Measurements from ENCODE around the gene RALGAPA1.

DNA sequence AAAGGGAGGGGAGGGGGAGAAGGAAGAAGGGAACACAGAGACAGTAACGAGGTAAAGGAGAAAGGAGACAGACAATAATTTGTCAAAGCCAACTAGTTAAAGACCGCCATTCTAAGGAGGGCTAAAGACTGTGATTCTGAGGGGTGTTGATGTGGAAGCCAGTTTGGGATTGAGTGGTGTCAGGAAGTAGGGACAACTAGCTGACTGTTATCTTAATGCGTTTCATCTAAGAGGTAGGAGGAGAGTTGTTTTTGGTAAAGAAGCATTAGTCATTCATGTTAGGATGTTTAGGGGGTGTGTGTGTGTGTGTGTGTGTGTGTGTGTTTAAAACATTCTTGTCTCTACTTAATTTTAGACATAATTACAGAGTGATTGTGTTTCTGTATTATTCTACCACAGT lies 180.1 kb downstream of the RALGAPA1 start:
- TF ChIP-seq, protein P1, sequence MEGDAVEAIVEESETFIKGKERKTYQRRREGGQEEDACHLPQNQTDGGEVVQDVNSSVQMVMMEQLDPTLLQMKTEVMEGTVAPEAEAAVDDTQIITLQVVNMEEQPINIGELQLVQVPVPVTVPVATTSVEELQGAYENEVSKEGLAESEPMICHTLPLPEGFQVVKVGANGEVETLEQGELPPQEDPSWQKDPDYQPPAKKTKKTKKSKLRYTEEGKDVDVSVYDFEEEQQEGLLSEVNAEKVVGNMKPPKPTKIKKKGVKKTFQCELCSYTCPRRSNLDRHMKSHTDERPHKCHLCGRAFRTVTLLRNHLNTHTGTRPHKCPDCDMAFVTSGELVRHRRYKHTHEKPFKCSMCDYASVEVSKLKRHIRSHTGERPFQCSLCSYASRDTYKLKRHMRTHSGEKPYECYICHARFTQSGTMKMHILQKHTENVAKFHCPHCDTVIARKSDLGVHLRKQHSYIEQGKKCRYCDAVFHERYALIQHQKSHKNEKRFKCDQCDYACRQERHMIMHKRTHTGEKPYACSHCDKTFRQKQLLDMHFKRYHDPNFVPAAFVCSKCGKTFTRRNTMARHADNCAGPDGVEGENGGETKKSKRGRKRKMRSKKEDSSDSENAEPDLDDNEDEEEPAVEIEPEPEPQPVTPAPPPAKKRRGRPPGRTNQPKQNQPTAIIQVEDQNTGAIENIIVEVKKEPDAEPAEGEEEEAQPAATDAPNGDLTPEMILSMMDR (IDR thresholded peaks at IDR 0.05; ENCODE audit: low read depth, low read length, poor library complexity, severe bottlenecking): no peak
- no peak for TF ChIP-seq EZH2phosphoT487 (IDR thresholded peaks at IDR 0.05; ENCODE audit: borderline replicate concordance, low read length)

Measured in DOHH2 (cell line).